Upper lobe of left lung (tissue), 6 donors: ENCODE measurements around the gene TRNT1. TPM values are rescaled to one million over a fixed set of nuclear protein-coding genes. Genes with fewer than 3 reads are reported as not detected.

Experiments used
- ATAC-seq, 2 donors: fragments of 200-7000 bp; cut with Tn5 transposase; one replicate each; pipeline ENCODE4 v1.9.1; 2022; ENCODE audit warnings: mild to moderate bottlenecking in 2 of 2, moderate library complexity in 2 of 2; ENCODE audit not compliant: low FRiP score in 2 of 2
- DNase-seq, 2 donors: peaks; one replicate each; pipeline ENCODE4 v3.0.0-alpha.2; 2019 to 2020
- H3K27ac ChIP-seq, 4 donors: fragments of 200-600 bp; sonication (generic); one replicate each; pipeline ENCODE4 v1.5.1; 2016 to 2019
- H3K27me3 ChIP-seq, 4 donors: fragments of 200-600 bp; sonication (generic); one replicate each; pipeline ENCODE4 v1.5.1; 2017 to 2019
- H3K36me3 ChIP-seq, 4 donors: fragments of 200-600 bp; sonication (generic); one replicate each; pipeline ENCODE4 v1.5.1; 2016 to 2019
- H3K4me1 ChIP-seq, 4 donors: fragments of 200-600 bp; sonication (generic); one replicate each; pipeline ENCODE4 v1.5.1; 2018 to 2019
- H3K4me3 ChIP-seq, 4 donors: fragments of 200-600 bp; sonication (generic); one replicate each; pipeline ENCODE4 v1.5.1; 2017 to 2019; ENCODE audit warnings: mild to moderate bottlenecking in 2 of 4, moderate library complexity in 1 of 4
- H3K9me3 ChIP-seq, 4 donors: fragments of 200-600 bp; sonication (generic); one replicate each; pipeline ENCODE4 v1.5.1; 2018 to 2019
- CTCF ChIP-seq, 6 experiments: fragments of 450-650 bp in 4 of 6; fragments of 200-600 bp in 2 of 6; sonication (generic) in 2 of 6; IDR thresholded peaks; one replicate each; pipeline ENCODE4 v1.5.1; 2016 to 2019; ENCODE audit warnings: antibody characterized with exemption in 6 of 6
- EP300 ChIP-seq, 4 donors: sonication (generic); formaldehyde crosslinking; IDR thresholded peaks; one replicate each; pipeline ENCODE4 v1.5.1; 2017; ENCODE audit warnings: antibody characterized with exemption in 4 of 4, control low read depth in 2 of 4
- POLR2A ChIP-seq, 4 donors: fragments of 450-650 bp; IDR thresholded peaks; one replicate each; pipeline ENCODE4 v1.5.1; 2016 to 2017; ENCODE audit warnings: antibody characterized with exemption in 4 of 4, mild to moderate bottlenecking in 2 of 4
- POLR2AphosphoS5 ChIP-seq, 2 donors: sonication (generic); formaldehyde crosslinking; IDR thresholded peaks; one replicate each; pipeline ENCODE4 v1.5.1; 2017; ENCODE audit warnings: antibody characterized with exemption in 2 of 2
- WGBS, 2 donors: methylation state at CpG; one replicate each; pipeline ENCODE4 v1.1.5; 2017 to 2018; 5-methylcytosine and 5-hydroxymethylcytosine counted together
- total RNA-seq, 6 donors: library from RNA; depleted of rRNA in 4 of 6; stranded (reverse); fragments of >200 nt in 4 of 6; gene quantifications; one replicate each; pipeline versions ENCODE4 v1.1.0 to v1.2.1, GENCODE V29; 2016 to 2021
- donor health status: DM: no; HTN: no; CAD: no; lungs with moderate emphysema.
- donor health status: DM: no; HTN: yes; CAD: no; lungs with severe emphysema.

Gene TRNT1
- total RNA-seq, 6 donors from 2014 or later, result 9.2 to 35.6 (median 21.6) TPM

- no peak for TF ChIP-seq CTCF (IDR thresholded peaks at IDR 0.05)
- TF ChIP-seq POLR2AphosphoS5 (IDR thresholded peaks at IDR 0.05), result no peak
- TF ChIP-seq POLR2A (IDR thresholded peaks at IDR 0.05), result no peak
- TF ChIP-seq EP300 (IDR thresholded peaks at IDR 0.05), result no peak
- DNase-seq, result no peak
- peak overlapping the region in 1 of 4 donors; percentile 9 for H3K27ac ChIP-seq
- no peak overlapping the region for H3K4me3 ChIP-seq
- no peaks in the 10 kb centered on the region for H3K9me3 ChIP-seq
- WGBS, 2 donors, result 57 to 69% methylated on average over 1 of the region's 1 CpG
- peaks cover 0 to 6% (median 0%) of the 10 kb centered on the region in 4 donors for H3K4me1 ChIP-seq
- peaks cover 15 to 94% (median 47%) of the 10 kb centered on the region in 4 donors for H3K36me3 ChIP-seq
- H3K27me3 ChIP-seq, result no peaks in the 10 kb centered on the region
- ATAC-seq, result no peak
Observed at GRCh38 chr3:3151513-3151912, 24.8 kb downstream of the TRNT1 start.

GRCh38 chr3:3154879-3155610, 28.3 kb downstream of the TRNT1 start:
- H3K36me3 ChIP-seq, result peaks cover 8 to 91% (median 34%) of the 10 kb centered on the region in 4 donors
- no peak for TF ChIP-seq POLR2AphosphoS5 (IDR thresholded peaks at IDR 0.05)
- no peak for TF ChIP-seq EP300 (IDR thresholded peaks at IDR 0.05)
- no peak for TF ChIP-seq CTCF (IDR thresholded peaks at IDR 0.05)
- TF ChIP-seq POLR2A (IDR thresholded peaks at IDR 0.05), result no peak
- no peaks in the 10 kb centered on the region for H3K27me3 ChIP-seq
- H3K4me3 ChIP-seq, result no peak overlapping the region
- no peak for ATAC-seq
- H3K9me3 ChIP-seq, result no peaks in the 10 kb centered on the region
- WGBS, 2 donors, result 98 to 99% methylated on average over 5 of the region's 5 CpGs
- no peak for DNase-seq
- peaks cover 0 to 6% (median 0%) of the 10 kb centered on the region in 4 donors for H3K4me1 ChIP-seq
- H3K27ac ChIP-seq, result no peak overlapping the region

- Histone ChIP-seq H3K4me3 (no peak overlapping the region), H3K4me1 (peaks cover 0 to 4% (median 0%) of the 10 kb centered on the region in 4 donors), H3K36me3 (peaks cover 8 to 81% (median 28%) of the 10 kb centered on the region in 4 donors), H3K27ac (no peak overlapping the region), H3K27me3 (no peaks in the 10 kb centered on the region), H3K9me3 (no peaks in the 10 kb centered on the region)
- WGBS, 2 donors, result 88 to 89% methylated on average over 8 of the region's 8 CpGs
- DNase-seq, result no peak
- TF ChIP-seq POLR2A (IDR thresholded peaks at IDR 0.05), result no peak
- TF ChIP-seq CTCF (IDR thresholded peaks at IDR 0.05), result no peak
- no peak for TF ChIP-seq EP300 (IDR thresholded peaks at IDR 0.05)
- TF ChIP-seq POLR2AphosphoS5 (IDR thresholded peaks at IDR 0.05), result no peak
- no peak for ATAC-seq
Observed at GRCh38 chr3:3157484-3157883, 30.7 kb downstream of the TRNT1 start.

- 56 to 76% methylated on average over 2 of the region's 2 CpGs for WGBS, 2 donors
- no peak for ATAC-seq
- H3K4me3 ChIP-seq, result no peak overlapping the region
- no peak overlapping the region for H3K27ac ChIP-seq
- peaks cover 0 to 4% (median 0%) of the 10 kb centered on the region in 4 donors for H3K4me1 ChIP-seq
- no peaks in the 10 kb centered on the region for H3K9me3 ChIP-seq
- peaks cover 14 to 80% (median 34%) of the 10 kb centered on the region in 4 donors for H3K36me3 ChIP-seq
- DNase-seq, result no peak
- TF ChIP-seq POLR2A (IDR thresholded peaks at IDR 0.05), result no peak
- no peak for TF ChIP-seq POLR2AphosphoS5 (IDR thresholded peaks at IDR 0.05)
- TF ChIP-seq CTCF (IDR thresholded peaks at IDR 0.05), result no peak
- no peak for TF ChIP-seq EP300 (IDR thresholded peaks at IDR 0.05)
- no peaks in the 10 kb centered on the region for H3K27me3 ChIP-seq
Observed at GRCh38 chr3:3160826-3161225, 34.1 kb downstream of the TRNT1 start.

- TF ChIP-seq EP300 (IDR thresholded peaks at IDR 0.05) (no peak), POLR2A (IDR thresholded peaks at IDR 0.05) (no peak), POLR2AphosphoS5 (IDR thresholded peaks at IDR 0.05) (no peak), CTCF (IDR thresholded peaks at IDR 0.05) (no peak)
- no peak for DNase-seq
- Histone ChIP-seq H3K4me3 (no peak overlapping the region), H3K27ac (no peak overlapping the region), H3K36me3 (peaks cover 19 to 85% (median 46%) of the 10 kb centered on the region in 4 donors), H3K27me3 (no peaks in the 10 kb centered on the region), H3K4me1 (peaks cover 0 to 4% (median 0%) of the 10 kb centered on the region in 4 donors), H3K9me3 (no peaks in the 10 kb centered on the region)
- 63 to 64% methylated on average over 3 of the region's 3 CpGs for WGBS, 2 donors
- no peak for ATAC-seq
Observed at GRCh38 chr3:3165241-3165640, 38.5 kb downstream of the TRNT1 start.
